GM19035 (cell line): ENCODE data around the gene TNFRSF1A.
"Not testable (repeated sequence)": the region's sequence is repeated elsewhere in the genome, so short reads cannot be mapped to it uniquely, and the experiment has no call there.

ENCODE experiments used
- ATAC-seq: cut with Tn5 transposase; IDR thresholded peaks from one replicate; pipeline ENCODE4 v1.9.1; 2021; ENCODE audit not compliant: unreplicated experiment

TNFRSF1A gene

DNA sequence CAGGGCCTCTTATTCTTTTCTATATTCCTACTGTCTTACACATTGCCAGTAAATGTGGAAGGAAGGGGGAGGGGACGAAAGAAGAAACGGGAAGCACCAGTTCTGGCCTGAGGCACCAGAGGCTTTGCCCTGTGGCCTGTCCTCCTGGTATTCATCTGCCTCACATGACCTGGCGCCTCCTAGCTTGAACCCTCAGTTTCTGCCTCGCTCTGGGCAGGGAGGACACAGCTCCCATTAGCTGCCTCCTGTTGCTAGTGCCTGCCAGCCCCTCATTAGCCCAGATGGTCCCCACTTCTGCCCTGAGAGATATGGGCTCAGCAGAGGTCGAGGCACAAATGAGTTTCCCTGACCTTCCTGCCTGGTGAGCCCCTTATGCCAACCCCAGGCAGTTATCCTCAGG lies 34.3 kb downstream of the TNFRSF1A start:
- no peak for ATAC-seq

DNA sequence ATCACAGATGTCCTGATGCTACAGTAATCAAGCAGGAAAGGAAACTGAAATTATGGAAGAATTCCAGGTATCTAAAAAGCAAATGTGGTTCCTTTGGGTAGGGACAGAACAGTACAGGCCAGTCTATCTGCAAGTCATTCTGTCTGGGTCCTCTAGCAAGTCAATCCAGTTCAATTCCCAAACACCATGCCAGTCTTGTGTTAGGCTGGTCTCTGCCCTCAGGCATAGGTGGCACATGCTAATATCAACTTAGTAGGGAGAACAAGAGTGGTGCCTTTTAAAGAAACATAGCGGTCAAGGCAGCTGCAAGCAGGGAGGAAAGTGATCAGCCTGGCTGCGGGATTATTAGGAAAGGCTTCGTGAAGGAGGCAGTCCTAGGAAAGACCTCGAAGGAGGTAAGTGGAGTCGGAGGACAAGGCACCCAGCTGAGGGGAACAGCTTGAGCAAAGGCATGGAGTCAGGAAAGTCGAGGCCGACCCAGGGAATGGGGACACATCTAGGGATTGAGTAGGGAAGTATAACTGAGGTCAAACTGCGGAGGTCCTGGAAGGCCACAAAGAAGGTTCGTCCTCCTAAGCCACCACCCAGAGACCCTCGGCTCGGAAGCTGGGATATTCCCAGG lies 35.2 kb downstream of the TNFRSF1A start:
- no peak for ATAC-seq

DNA sequence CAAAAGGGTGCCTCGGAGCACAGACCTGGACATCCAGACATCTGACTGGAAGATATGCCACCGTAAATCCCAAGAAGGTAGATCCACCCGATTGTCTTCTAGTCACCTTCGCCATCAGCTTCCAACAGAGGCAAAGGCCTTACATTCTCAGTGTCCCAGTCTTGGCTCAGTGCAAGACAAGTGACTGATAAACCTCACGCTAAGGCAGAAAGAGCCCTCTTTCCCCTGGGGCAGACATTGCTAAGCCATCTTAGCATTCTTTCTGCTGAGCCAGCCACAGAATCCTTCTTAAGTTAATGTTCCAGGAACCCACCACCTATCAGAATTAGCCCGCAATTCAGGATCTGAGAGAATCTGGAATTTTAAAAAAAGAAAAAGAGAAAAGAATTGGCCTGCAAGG lies 35.7 kb downstream of the TNFRSF1A start:
- ATAC-seq, result no peak

DNA sequence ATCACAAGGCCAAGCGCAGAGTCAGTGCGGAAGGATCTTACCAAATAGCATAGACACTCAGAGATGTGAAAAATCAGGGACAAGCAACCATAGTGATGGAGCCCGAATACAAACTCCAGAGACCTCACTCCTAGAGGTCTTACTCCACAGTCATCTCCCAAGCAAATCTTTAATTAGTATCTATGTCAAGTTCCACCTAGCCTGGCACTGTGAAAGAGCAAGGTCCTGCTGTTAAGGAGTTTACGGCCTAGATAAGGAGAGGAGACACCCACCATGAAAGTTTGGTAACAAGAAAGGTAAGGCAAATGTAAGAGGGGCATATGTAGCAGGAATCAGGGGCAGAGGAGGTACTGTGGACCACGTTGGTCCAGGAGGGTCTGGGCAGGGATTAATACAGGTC lies 38.8 kb downstream of the TNFRSF1A start:
- no peak for ATAC-seq

DNA sequence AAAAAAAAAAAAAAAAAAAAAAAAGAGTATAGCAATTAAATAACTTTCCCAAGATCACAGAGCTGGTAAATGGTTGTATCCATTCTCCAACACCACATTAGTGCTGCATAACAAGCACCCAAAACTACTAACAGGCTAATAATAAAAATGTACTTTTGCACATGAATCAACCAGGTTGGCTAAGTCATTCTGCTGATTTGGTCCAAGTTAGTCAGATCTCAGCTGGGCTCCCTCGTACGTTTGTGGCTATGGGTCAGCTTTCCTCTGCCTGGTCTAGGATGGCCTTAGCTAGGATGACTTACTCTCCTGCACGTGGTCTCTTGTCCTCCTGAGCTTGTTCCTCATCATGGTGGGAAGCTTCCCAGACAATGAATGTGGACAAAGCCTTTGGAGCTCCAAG lies 39.3 kb downstream of the TNFRSF1A start:
- ATAC-seq, result no peak

DNA sequence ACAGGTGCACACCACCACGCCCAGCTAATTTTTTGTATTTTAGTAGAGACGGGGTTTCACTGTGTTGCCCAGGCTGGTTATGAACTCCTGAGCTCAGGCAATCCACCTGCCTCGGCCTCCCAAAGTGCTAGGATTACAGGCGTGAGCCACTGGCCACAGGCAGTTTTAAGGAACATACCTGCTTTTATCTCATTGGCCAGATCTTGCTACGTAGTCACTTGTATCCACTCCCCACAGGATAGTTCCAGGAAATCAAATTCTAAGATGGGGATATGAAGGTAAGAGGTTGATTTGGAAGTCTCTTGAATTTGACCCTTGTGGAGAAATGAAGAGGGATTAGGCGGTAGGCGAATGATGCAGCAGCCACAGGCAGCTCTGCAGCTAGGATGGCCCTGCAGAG lies 40.2 kb downstream of the TNFRSF1A start:
- ATAC-seq, result no peak

DNA sequence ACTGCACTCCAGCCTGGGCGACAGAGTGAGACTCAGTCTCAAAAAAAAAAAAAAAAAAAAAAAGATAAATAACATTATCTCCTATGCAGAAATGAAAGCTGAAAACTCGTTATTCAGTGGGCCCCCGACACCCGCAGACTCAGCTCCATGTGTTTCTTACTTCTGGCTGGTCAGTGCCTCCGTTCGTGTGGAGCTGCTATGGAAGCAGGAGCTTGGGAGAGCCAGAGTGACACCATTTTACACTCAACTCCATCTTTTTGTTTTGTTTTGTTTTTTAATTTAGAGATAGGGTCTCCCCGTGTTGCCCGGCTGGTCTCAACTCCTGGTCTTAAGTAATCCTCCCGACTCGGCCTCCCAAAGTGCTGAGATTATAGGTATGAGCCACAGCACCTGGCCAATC lies 44.7 kb downstream of the TNFRSF1A start:
- ATAC-seq, result no peak

DNA sequence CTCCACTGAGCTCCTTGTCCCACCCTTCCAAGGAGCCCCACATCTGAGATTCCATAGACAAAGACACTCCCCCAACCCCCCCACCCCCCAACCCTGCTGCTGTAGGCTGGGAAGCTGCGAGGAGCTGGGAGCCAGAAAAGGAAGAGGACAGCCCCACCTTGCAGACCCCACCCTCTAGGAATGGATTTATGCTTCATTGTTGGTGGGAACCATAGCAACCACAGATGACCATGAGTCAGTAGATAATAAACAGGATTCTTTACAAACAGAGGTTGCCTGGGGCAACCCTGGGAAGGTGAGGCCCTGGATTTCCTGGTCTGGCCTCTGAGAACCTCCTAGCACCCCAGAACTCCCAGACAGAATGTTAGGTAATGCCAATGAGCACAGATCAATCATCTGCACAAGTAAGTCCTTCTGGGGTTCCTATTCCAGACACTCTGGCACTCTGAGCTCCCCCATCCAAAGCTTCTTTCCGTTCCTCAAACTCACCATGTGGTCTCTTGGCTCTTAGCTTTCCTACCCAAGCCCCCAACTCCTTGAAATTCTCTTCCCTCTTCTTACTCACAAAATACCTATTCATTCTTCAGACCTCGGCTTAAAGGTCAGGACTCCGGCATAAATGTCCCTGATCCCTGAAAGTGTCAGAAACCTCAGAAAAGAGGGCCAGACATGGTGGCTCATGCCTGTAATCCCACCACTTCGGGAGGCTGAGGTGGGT lies 46.6 kb downstream of the TNFRSF1A start:
- ATAC-seq, result no peak

DNA sequence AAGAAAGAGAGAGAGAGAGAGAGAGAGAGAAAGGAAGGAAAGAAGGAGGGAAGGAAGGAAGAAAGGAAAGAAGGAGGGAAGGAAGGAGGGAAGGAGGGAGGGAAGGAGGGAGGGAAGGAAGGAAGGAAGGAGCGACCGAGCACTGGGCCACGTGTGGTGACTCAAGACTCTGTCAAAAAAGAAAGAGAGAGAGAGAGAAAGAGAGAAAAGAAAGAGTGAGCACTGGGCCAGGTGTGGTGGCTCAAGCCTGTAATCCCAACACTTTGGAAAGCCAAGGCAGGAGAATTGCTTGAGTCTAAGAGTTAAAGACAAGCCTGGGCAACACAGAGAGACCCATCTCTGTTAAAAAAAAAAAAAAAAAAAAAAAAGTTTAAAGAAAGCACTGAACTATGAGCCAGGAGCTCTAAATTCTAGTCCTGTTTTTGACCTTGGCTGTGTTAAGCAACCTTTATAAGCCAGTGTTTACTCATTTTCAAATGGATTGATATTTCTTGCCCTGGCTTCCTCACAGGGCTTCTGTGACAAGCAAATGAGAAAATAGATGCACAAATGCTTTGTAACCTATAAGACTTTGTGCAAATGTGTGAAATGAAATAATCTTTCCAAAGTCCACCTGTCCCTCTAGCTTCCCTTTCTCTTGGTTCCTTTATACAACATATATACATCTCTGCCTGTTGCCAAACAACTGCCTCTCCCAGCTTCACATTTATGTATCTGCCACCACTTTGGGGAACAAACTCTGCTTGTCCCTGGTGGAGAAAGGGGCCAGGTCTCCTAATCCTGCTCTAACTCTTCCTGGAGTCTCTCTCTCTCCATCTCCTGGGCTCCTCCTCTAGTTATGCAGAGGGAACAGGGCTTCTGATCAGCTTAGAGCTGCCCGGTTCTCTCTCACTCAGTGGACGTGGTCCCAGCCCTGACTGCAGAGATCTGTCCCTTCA lies 47.5 kb downstream of the TNFRSF1A start:
- ATAC-seq, result no peak

DNA sequence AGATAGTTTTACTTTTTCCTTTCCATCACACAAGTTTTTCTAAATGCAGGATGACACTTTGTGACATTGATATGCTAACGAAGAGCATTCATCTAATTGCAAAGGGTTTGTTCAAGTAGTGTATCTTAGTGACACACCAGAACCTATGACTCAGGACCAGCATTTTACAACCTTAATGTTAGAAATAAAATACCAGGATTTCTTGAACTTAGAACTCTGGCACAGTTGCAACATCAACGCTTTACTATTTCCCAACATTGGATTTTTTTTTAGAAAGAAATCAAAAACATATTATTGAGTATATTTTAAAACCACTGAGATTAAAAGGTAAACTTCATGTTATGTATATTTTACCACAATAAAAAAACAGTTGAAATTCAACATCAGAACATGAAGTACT lies 49.3 kb downstream of the TNFRSF1A start:
- no peak for ATAC-seq

DNA sequence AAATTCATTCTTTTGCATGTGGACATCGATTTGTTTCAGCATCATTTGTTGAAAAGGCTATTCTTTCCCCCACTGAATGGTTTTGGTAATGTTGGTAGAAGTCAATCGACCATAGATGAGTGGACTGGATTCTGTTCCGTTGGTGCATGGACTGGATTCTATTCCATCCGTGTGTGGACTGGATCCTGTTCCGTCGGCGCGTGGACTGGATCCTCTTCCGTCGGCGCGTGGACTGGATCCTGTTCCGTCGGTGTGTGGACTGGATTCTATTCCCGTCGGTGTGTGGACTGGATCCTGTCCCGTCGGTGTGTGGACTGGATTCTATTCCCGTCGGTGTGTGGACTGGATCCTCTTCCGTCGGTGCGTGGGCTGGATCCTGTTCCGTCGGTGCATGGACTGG lies 52.0 kb downstream of the TNFRSF1A start:
- not testable (repeated sequence) for ATAC-seq

DNA sequence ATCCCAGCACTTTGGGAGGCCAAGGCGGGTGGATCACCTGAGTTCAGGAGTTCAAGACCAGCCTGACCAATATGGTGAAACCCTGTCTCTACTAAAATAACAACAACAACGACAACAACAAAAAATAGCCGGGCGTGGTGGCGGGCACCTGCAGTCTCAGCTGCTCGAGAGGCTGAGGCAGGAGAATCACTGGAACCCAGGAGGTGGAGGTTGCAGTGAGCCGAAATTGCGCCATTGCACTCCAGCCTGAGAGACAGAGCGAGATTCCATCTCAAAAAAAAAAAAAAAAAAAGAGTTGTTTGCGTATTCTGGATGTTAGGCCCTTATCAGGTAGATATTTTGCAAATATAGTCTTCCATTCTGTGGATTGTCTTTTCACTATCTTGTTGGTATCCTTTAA lies 52.8 kb downstream of the TNFRSF1A start:
- not testable (repeated sequence) for ATAC-seq

DNA sequence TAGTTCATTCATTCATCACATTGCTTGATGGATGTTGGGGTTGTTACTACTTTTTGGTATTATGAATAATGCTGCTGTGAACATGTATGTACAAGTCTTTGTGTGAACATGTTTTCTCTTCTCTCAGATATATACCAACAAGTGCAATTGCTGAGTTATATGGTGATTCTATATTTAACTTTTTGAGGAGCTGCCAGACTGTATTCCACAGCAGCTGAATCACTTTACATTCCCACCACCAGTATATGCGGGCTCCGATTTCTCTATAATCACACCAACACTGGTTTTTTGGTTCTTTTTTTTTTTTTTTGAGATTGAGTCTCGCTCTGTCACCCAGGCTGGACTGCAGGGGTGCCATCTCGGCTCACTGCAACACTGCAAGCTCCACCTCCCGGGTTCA lies 53.6 kb downstream of the TNFRSF1A start:
- no peak for ATAC-seq

DNA sequence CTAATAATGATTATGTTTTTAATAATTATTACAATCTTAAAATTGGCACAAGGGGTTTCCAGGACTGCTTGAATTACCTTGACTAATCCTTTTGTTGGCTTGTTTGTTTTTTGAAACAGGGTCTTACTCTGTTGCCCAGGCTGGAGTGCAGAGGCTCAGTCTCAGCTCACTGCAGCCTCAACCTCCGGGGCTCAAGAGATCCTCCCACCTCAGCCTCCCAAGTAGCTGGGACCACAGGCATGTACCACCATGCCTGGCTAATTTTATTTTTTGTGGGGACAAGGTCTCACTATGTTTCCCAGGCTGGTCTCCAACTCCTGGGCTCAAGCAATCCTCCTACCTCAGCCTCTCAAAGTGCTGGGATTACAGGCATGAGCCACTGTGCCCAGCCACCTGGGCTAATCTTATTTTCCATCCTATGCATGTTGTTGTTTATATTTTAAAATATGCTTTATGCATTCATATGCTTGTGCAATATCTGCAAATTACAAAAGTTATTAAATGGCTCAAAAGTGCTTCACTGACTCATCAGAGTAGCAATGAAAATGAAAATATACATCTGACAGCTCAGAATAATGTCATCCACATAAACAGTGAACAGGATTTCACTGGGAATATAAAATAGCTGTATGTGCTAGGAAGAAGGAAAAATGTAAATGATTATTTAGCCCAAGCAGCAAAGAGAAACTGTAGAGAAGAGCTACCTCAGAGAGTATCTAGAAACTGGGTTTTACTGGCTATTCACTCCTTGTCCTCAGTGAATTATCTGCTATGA lies 56.2 kb downstream of the TNFRSF1A start:
- ATAC-seq, result no peak

DNA sequence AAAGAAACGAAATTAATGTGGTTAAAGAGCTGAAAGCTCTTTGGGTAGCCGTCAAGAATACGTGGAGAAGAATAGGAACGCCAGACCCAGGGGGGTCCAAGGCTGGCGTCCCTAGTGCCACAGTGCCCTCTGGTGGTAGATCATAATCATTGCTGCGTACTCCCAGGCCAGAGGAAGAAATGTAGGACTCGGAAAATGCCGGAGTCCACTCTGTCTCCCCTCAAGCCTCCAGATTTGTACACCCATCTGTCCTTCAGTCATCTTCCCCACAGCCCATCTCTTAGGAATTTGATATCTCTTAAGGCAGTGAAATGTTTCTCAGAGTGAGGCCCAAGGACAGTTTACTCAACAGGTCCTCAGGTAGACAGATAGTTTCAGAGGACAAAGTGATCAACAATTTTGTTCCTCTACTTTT lies 56.8 kb downstream of the TNFRSF1A start:
- ATAC-seq, result peak; percentile 67

DNA sequence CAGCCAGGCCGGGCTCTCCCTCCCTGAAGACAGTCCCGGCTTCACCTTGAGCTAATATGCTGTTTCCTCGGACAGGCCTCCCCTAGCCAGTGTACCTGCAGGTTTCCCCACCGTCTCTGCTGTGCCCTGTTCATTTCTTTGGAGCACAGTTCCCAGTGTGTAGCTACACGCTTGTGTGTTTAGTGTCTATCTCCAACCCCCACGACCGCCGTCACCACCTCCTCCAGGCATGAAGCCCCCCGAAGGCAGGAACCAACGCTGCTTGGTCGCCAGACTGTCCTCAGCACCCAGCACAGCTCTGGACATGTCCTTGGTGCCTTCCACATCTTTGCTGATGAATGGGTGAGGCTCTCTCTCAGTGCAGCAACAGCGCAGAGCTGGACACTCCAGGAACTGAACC lies 57.6 kb downstream of the TNFRSF1A start:
- ATAC-seq, result no peak

DNA sequence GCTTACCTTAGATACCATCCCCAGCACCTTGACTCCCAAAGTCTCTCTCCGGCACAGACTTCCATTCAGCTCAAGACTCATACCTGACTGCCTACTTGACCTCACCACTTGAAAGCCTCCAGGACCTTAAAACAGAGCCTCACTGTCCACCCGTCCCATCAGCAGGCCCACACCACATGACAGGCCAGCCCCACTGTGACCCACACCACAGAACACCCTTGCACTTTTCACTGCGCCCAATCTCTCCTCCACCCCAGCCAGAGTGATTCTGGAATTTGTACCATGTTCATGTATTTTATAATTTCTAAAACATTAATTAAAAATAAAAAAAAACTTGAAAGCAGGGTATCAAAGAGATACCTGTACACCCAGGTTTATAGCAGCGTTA lies 59.4 kb downstream of the TNFRSF1A start:
- ATAC-seq, result no peak

DNA sequence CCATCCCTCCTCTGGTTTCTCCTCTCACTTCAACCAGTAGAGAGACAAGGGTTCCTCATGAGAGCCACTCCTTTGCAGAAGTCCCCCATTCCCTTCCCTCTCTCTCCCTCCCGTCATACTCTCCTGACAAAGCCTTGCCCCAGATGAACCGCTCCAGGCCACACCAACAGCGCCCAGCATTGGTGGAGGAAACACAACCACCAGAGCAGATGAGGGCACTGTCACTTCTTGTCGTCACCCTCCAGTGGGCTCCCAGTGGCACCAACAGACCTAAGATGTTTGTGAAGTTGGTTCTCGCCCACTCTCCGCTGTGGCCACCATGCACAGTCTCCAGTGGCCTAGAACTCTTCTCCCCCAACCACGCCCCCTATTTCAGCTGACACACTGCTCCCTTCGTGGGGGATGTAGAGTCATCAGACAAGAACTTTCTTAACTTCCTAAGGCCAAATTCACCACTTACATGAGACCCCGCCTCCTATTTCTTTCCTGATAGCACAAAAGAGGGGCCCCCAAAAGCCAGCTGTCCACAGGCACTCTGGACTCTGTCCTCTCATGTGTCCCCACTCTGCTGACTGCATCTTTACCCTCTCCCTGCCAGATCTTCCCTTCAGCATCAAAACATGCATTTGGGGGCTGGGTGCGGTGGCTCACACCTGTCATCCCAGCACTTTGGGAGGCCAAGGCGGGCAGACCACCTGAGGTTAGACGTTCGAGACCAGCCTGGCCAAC lies 60.6 kb downstream of the TNFRSF1A start:
- ATAC-seq, result no peak

DNA sequence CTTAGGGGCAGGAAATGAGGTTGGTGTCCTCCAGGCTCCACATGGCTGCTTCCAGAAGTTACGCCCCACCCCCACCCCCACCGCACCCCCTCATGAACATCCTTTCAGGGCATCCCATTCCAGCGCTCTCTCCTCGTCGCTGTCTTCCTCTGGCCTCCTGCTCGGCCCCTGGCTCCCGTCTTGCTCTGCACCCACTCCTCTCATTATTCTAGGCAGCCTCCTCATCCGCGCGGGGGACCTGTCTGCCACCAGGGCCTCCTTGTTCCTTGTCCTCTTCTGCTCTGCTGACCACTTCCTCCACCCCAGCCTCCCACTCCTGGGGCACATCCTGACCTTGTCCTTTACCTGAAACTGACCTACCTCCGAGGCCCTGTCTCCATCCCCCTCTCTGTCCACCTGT lies 61.2 kb downstream of the TNFRSF1A start:
- ATAC-seq, result no peak

DNA sequence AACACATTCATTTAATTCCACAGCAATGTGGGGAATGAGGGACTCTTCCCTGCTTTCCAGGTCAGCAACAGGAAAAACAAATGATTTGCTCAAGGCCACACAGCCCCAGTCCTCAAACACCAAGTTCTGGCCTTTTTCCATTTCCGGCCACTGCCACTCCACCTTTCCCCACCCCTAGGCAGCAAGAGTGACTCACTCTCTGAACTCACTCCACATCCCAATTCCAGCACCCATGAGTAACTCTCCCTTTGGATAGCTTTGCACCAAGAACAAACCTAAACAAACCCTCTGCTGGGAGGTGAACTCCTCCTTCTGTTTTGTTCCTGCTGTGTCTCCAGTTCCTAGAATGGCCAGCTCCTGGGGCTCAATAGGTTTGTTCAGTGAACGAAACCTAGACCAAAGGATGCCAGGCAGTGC lies 61.8 kb downstream of the TNFRSF1A start:
- ATAC-seq, result no peak
